ENCODE results near the gene APOA1.

GRCh38 chr11:116788975-116789374 lies 48.4 kb downstream of the APOA1 start:
- TF ChIP-seq SPI1 (IDR thresholded peaks at IDR 0.05; ENCODE audit: low read depth, low read length): no peak
- no peak for TF ChIP-seq POLR2AphosphoS5 (IDR thresholded peaks at IDR 0.05; ENCODE audit: low read depth, low read length)

Data from GM12891 (cell line).